ENCODE results near the gene VANGL1.

DNA sequence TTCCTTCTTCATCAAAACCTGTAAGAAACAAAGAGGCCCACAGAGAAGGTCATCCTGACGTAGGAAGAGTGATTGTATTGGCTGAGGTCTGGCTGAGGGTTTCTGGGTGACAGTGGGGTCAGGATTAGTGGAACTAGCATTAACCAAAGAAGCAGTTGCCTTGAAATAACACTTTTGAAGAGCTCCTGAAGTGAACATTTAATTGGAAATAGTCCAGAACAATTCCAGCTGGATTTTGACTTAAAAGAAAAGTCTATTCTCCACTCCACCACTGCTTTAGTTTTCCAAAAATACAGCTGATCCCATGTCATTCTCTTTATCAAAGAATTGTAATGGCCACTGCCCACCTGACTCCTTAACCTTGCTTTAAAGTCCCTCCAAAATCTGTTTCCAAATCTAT, 99.0 kb downstream of the VANGL1 start:
- no peak for TF ChIP-seq EP300 (IDR thresholded peaks at IDR 0.05; ENCODE audit: low read depth in 2 of 2, low read length in 2 of 2)
- no peak for TF ChIP-seq EP300 (CRISPR knock-in tag; IDR thresholded peaks at IDR 0.05; ENCODE audit: borderline replicate concordance)
- no peak for TF ChIP-seq POLR2A (IDR thresholded peaks at IDR 0.05; ENCODE audit: insufficient read depth in 1 of 2, low read depth in 2 of 2, low read length in 2 of 2)
- TF ChIP-seq PHF8 (CRISPR knock-in tag; IDR thresholded peaks at IDR 0.05), result no peak
- TF ChIP-seq, protein P1, sequence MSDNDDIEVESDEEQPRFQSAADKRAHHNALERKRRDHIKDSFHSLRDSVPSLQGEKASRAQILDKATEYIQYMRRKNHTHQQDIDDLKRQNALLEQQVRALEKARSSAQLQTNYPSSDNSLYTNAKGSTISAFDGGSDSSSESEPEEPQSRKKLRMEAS (IDR thresholded peaks at IDR 0.05), result no peak
